Nephron (organoid): ENCODE results near the gene PON3.

ENCODE experiments used
- H3K27ac Mint-ChIP-seq, 3 experiments: 2 replicates each; pipeline ENCODE4 v1.8.0; 2020; ENCODE audit warnings: mixed read lengths in 3 of 3, mild to moderate bottlenecking in 2 of 3, moderate library complexity in 1 of 3
- H3K27me3 Mint-ChIP-seq: 2 replicates; pipeline ENCODE4 v1.8.0; 2021; ENCODE audit warnings: low read depth, mild to moderate bottlenecking, moderate library complexity, mixed read lengths
- H3K36me3 Mint-ChIP-seq: 2 replicates; pipeline ENCODE4 v1.8.0; 2020; ENCODE audit warnings: low read depth, mixed read lengths
- H3K4me1 Mint-ChIP-seq: 2 replicates; pipeline ENCODE4 v1.8.0; 2020; ENCODE audit warnings: mixed read lengths
- H3K4me3 Mint-ChIP-seq, 3 experiments: 2 replicates each; pipeline ENCODE4 v1.8.0; 2020; ENCODE audit warnings: mild to moderate bottlenecking in 3 of 3, mixed read lengths in 3 of 3, moderate library complexity in 2 of 3
- H3K9me3 Mint-ChIP-seq: 2 replicates; pipeline ENCODE4 v1.8.0; 2020; ENCODE audit warnings: mixed read lengths
- CTCF ChIP-seq, 3 experiments: fragments of 200-600 bp; sonication (generic); IDR thresholded peaks; one replicate each; pipeline ENCODE4 v1.5.0; 2021; ENCODE audit warnings: antibody characterized with exemption in 3 of 3; ENCODE audit not compliant: unreplicated experiment in 3 of 3

PON3 gene

GRCh38 chr7:95411036-95411435 is 14.9 kb upstream of the PON3 start:
- TF ChIP-seq CTCF (IDR thresholded peaks at IDR 0.05; ENCODE audit: unreplicated experiment in 3 of 3), result no peak
- no peak overlapping the region for H3K4me3 Mint-ChIP-seq
- H3K36me3 Mint-ChIP-seq, result peaks cover 71% of the 10 kb centered on the region
- no peaks in the 10 kb centered on the region for H3K9me3 Mint-ChIP-seq
- H3K4me1 Mint-ChIP-seq, result no peaks in the 10 kb centered on the region
- H3K27ac Mint-ChIP-seq, result no peak overlapping the region
- no peaks in the 10 kb centered on the region for H3K27me3 Mint-ChIP-seq

GRCh38 chr7:95407751-95408150 is 11.6 kb upstream of the PON3 start:
- Mint-ChIP-seq H3K36me3 (peaks cover 65% of the 10 kb centered on the region), H3K4me3 (no peak overlapping the region), H3K4me1 (no peaks in the 10 kb centered on the region), H3K27ac (no peak overlapping the region), H3K27me3 (no peaks in the 10 kb centered on the region), H3K9me3 (no peaks in the 10 kb centered on the region)
- no peak for TF ChIP-seq CTCF (IDR thresholded peaks at IDR 0.05; ENCODE audit: unreplicated experiment in 3 of 3)

- H3K4me1 Mint-ChIP-seq, result no peaks in the 10 kb centered on the region
- no peaks in the 10 kb centered on the region for H3K27me3 Mint-ChIP-seq
- H3K9me3 Mint-ChIP-seq, result no peaks in the 10 kb centered on the region
- H3K27ac Mint-ChIP-seq, result no peak overlapping the region
- peaks cover 49% of the 10 kb centered on the region for H3K36me3 Mint-ChIP-seq
- H3K4me3 Mint-ChIP-seq, result no peak overlapping the region
- no peak for TF ChIP-seq CTCF (IDR thresholded peaks at IDR 0.05; ENCODE audit: unreplicated experiment in 3 of 3)
Observed at GRCh38 chr7:95405800-95406199, 9.6 kb upstream of the PON3 start.

- Mint-ChIP-seq H3K36me3 (peaks cover 43% of the 10 kb centered on the region), H3K27me3 (no peaks in the 10 kb centered on the region), H3K9me3 (no peaks in the 10 kb centered on the region), H3K27ac (no peak overlapping the region), H3K4me3 (no peak overlapping the region), H3K4me1 (no peaks in the 10 kb centered on the region)
- TF ChIP-seq CTCF (IDR thresholded peaks at IDR 0.05; ENCODE audit: unreplicated experiment in 3 of 3), result no peak
Observed at GRCh38 chr7:95405208-95405607, 9.0 kb upstream of the PON3 start.

- Mint-ChIP-seq H3K9me3 (no peaks in the 10 kb centered on the region), H3K27me3 (no peaks in the 10 kb centered on the region), H3K27ac (peak overlapping the region in 1 of 3 experiments; percentile 15), H3K4me1 (no peaks in the 10 kb centered on the region), H3K4me3 (no peak overlapping the region), H3K36me3 (peaks cover 37% of the 10 kb centered on the region)
- TF ChIP-seq CTCF (IDR thresholded peaks at IDR 0.05; ENCODE audit: unreplicated experiment in 3 of 3), result no peak
Observed at GRCh38 chr7:95404316-95404865, 8.2 kb upstream of the PON3 start.

- no peak for TF ChIP-seq CTCF (IDR thresholded peaks at IDR 0.05; ENCODE audit: unreplicated experiment in 3 of 3)
- peaks cover 4% of the 10 kb centered on the region for H3K36me3 Mint-ChIP-seq
- H3K27ac Mint-ChIP-seq, result peak overlapping the region in 1 of 3 experiments; percentile 27
- no peaks in the 10 kb centered on the region for H3K27me3 Mint-ChIP-seq
- H3K4me3 Mint-ChIP-seq, result no peak overlapping the region
- H3K4me1 Mint-ChIP-seq, result peaks cover 9% of the 10 kb centered on the region
- H3K9me3 Mint-ChIP-seq, result no peaks in the 10 kb centered on the region
Observed at GRCh38 chr7:95398155-95398940, 2.2 kb upstream of the PON3 start.
